ENCODE measurements around the gene CCDC82.

- TF ChIP-seq CTCF (tag by site-specific recombination; IDR thresholded peaks at IDR 0.05) (no peak), MYNN (tag by site-specific recombination; IDR thresholded peaks at IDR 0.05; ENCODE audit: borderline replicate concordance) (no peak), ZBTB11 (tag by site-specific recombination; conservative IDR thresholded peaks at IDR 0.05; ENCODE audit: low read depth) (no peak), ZBTB49 (tag by site-specific recombination; IDR thresholded peaks at IDR 0.05; ENCODE audit: low read depth) (no peak), ZBTB26 (tag by site-specific recombination; optimal IDR thresholded peaks at IDR 0.05) (no peak), ZNF280D (tag by site-specific recombination; IDR thresholded peaks at IDR 0.05) (no peak), ZNF324 (tag by site-specific recombination; IDR thresholded peaks at IDR 0.05) (no peak)
Observed at GRCh38 chr11:96342014-96342960, 47.4 kb downstream of the CCDC82 start.
